Measurements from ENCODE around the gene ZCCHC3.
A peak's percentile ranks its signal among the peaks of the same experiment; 100 is the strongest.
"Not testable (repeated sequence)": the region's sequence is repeated elsewhere in the genome, so short reads cannot be mapped to it uniquely, and the experiment has no call there.

Gene ZCCHC3

GRCh38 chr20:297098-297924, at the start of gene ZCCHC3:
Gene ZCCHC3, plus strand, starts transcription at chr20:297570. Its CDS starts 17 bp downstream, at chr20:297587.
- TF ChIP-seq CTCF (IDR thresholded peaks at IDR 0.05; ENCODE audit: insufficient read depth, low read depth, low read length, missing control alignments): no peak
- peak; percentile 90 for DNase-seq (ENCODE audit: low read depth)
- peak within 1 kb of the TSS; percentile 92 for H3K4me3 ChIP-seq (ENCODE audit: low read length)

DNA sequence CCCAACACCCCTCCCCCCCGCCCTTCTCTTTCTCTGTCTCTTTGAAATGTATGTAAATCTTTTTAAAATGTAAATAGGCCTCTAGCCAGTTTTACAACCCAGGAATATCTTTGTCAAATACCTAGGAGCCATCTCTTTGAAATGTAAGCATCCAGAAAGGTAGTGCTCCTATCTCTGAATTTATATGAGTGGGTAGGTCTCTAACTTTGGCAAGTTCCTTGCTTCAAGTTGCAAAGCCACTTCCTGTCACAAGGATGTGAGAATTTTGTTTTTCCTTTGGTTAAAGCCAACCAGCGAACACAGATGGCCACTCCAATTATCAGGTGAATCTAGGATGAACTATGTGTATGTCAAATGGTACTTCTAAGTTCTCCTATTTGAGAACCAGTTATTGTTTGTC, 46.0 kb upstream of the ZCCHC3 start:
- no peak for DNase-seq (ENCODE audit: low read depth)
- no peak for TF ChIP-seq CTCF (IDR thresholded peaks at IDR 0.05; ENCODE audit: insufficient read depth, low read depth, low read length, missing control alignments)
- no peak overlapping the region for H3K4me3 ChIP-seq (ENCODE audit: low read length)

GRCh38 chr20:252801-253200, 44.6 kb upstream of the ZCCHC3 start:
- TF ChIP-seq CTCF (IDR thresholded peaks at IDR 0.05; ENCODE audit: insufficient read depth, low read depth, low read length, missing control alignments): no peak
- no peak for DNase-seq (ENCODE audit: low read depth)
- no peak overlapping the region for H3K4me3 ChIP-seq (ENCODE audit: low read length)

GRCh38 chr20:253447-253846, 43.9 kb upstream of the ZCCHC3 start:
- not testable (repeated sequence) for H3K4me3 ChIP-seq (ENCODE audit: low read length); DNase-seq (ENCODE audit: low read depth)

DNA sequence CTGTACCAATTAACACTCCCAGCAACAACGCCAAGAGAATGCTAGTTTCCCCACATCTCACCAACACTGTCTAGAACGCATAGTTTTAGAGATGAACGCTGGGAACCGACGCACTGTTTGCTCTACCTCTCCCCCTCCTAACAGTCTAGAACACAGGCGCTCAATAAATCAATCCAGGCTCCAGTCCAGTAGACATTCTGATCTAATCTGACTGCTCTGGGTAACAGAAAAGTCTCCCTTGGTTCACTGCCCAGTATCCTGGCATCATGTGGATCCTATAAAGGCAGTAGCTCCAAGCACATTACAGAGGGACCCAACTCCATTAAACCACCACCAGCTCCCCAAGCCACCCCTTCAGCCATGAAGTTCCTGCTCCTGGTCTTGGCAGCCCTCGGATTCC, 40.0 kb upstream of the ZCCHC3 start, which contains the start of gene DEFB132:
TSS of gene DEFB132 (plus strand) at position 306 of the 400 bp plus-strand sequence. CDS start at position 361, 55 bp downstream.
- no peak for TF ChIP-seq CTCF (IDR thresholded peaks at IDR 0.05; ENCODE audit: insufficient read depth, low read depth, low read length, missing control alignments)
- H3K4me3 ChIP-seq (ENCODE audit: low read length): no peak within 1 kb of the TSS
- DNase-seq (ENCODE audit: low read depth): no peak

DNA sequence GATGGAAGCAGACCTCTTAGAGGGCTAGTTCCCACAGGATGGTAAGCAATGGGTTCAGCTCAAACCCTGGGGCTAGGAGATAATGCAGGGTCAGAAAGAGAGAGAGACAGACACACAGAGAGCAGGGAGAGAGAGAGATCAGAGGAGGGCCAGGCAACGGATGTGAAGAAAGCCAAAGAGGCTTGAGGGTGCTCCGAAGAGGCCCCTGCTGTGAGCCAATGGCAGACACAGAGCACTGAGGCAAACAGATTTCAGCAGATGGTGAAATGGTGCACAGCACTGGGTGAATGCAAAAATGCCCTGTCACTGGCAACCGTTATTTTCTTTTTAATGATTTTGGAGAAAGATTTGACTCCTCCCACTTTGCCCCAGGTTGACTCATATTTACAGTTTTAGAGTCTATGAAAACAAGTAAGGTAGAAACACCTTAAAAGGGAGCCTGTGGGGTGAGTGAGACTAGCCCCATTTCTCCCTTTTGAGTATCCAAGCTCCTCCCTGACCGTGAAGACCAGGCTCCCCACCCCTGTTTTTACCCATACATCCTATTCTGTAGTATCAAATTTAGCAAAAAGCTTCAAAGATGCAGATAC, 39.0 kb upstream of the ZCCHC3 start:
- DNase-seq (ENCODE audit: low read depth): no peak
- H3K4me3 ChIP-seq (ENCODE audit: low read length): no peak overlapping the region
- no peak for TF ChIP-seq CTCF (IDR thresholded peaks at IDR 0.05; ENCODE audit: insufficient read depth, low read depth, low read length, missing control alignments)

DNA sequence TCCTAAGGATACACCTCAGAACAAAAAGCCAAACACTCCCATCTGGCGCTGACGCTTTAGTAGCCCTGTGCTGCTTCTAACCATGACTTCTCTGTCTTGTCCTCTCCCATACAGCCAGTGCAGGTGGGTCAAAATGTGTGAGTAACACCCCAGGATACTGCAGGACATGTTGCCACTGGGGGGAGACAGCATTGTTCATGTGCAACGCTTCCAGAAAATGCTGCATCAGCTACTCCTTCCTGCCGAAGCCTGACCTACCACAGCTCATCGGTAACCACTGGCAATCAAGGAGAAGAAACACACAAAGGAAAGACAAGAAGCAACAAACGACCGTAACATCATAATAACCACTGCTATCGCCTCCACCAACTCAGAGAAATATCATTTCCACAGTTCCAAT, 38.4 kb upstream of the ZCCHC3 start:
- no peak overlapping the region for H3K4me3 ChIP-seq (ENCODE audit: low read length)
- DNase-seq (ENCODE audit: low read depth): peak; percentile 27
- no peak for TF ChIP-seq CTCF (IDR thresholded peaks at IDR 0.05; ENCODE audit: insufficient read depth, low read depth, low read length, missing control alignments)

All from epithelial cell of esophagus (primary cell).